GM12872 (cell line): ENCODE data around the gene IL22RA1.

Source experiments
- CTCF ChIP-seq: IDR thresholded peaks from 3 replicates; pipeline ENCODE4 v1.5.1; 2011; ENCODE audit warnings: low read depth, mild to moderate bottlenecking, low read length, moderate library complexity; ENCODE audit not compliant: insufficient read depth

Gene IL22RA1

GRCh38 chr1:24142546-24143534 lies at the start of gene IL22RA1:
Gene IL22RA1 (minus strand): TSS chr1:24143140. CDS start chr1:24143082, 58 bp downstream.
- TF ChIP-seq CTCF, result no peak

- TF ChIP-seq CTCF, result no peak
Measured at GRCh38 chr1:24191860-24192259, 48.9 kb upstream of the IL22RA1 start.

GRCh38 chr1:24190983-24191461 lies 48.1 kb upstream of the IL22RA1 start:
- TF ChIP-seq CTCF, result no peak

GRCh38 chr1:24189528-24189927 lies 46.6 kb upstream of the IL22RA1 start:
- no peak for TF ChIP-seq CTCF

- no peak for TF ChIP-seq CTCF
Measured at GRCh38 chr1:24186993-24187790, 44.3 kb upstream of the IL22RA1 start, which contains the start of gene IFNLR1. Gene IFNLR1 (minus strand): TSS chr1:24187289. CDS start chr1:24187248, 41 bp downstream.

- TF ChIP-seq CTCF, result no peak
Measured at GRCh38 chr1:24186711-24186992, 43.7 kb upstream of the IL22RA1 start.
